ENCODE measurements around the gene RTL3. TPM values are rescaled to one million over a fixed set of nuclear protein-coding genes. Genes with fewer than 3 reads are reported as not detected.

The RTL3 gene, protein sequence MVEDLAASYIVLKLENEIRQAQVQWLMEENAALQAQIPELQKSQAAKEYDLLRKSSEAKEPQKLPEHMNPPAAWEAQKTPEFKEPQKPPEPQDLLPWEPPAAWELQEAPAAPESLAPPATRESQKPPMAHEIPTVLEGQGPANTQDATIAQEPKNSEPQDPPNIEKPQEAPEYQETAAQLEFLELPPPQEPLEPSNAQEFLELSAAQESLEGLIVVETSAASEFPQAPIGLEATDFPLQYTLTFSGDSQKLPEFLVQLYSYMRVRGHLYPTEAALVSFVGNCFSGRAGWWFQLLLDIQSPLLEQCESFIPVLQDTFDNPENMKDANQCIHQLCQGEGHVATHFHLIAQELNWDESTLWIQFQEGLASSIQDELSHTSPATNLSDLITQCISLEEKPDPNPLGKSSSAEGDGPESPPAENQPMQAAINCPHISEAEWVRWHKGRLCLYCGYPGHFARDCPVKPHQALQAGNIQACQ
- not detected for polyA plus RNA-seq (2013, experiment 1 of 4)
- polyA plus RNA-seq (2013, experiment 2 of 4), result not detected
- polyA plus RNA-seq (2013, experiment 3 of 4), result not detected
- not detected for polyA plus RNA-seq (2013, experiment 4 of 4)

DNA sequence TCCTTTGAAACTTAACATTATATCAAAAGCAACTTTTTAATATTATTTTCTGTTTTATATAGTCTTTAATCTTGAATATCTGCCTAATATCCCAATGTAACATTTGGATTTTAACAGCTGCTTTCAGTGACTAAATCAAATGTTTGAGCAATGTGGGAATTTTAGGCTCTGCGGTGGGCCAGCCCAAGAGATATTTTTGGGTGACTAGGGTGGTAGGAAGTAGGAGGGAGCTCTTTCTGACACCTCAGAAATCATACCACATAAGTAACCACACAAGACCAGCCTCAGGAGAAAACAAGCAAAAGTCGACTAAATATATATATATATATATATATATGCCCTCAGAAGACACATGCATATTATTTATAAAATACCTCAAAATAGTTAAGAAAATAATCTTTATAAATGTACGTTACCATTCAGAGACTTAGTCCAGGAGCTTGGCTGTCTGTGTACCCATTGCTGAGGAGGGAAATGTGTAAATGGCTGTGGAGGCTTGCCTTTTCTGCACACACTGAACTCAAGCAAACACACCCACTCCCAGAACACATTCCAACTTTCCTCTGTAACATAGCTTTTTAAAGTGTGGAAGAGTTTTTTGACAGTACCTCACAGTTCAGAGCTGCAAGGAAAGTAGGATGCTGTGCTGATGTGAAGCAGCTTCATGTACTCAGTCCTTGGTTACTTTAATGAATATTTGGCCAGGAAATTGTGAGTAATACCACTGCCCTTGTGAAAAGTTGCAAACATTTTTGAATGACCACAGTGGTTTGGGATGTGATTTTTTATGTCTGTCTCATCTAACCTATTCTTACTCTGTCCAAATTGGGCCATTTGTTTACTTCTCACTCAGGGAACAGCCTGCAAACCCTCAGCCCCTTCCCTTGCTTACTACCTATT lies at the start of gene RTL3:
Gene RTL3, minus strand, starts transcription at position 484 of the 900 bp plus-strand sequence. CDS start 908 bp downstream, outside the sequence.
- no peak within 1 kb of the TSS for H3K4me3 ChIP-seq (ENCODE audit: insufficient read depth, low read depth, low read length)
- H3K27ac ChIP-seq (ENCODE audit: insufficient read depth, low read depth, low read length, poor library complexity, severe bottlenecking), result no peak within 1 kb of the TSS
- H3K4me1 ChIP-seq (ENCODE audit: control insufficient read depth, insufficient read depth, low read length), result no peaks in the 10 kb centered on the region
- no peaks in the 10 kb centered on the region for H3K9me3 ChIP-seq (ENCODE audit: control insufficient read depth, low read length)
- WGBS, 2 experiments, result no CpG with 5 or more reads among the region's 3 CpGs
- H3K36me3 ChIP-seq (ENCODE audit: control insufficient read depth, insufficient read depth, low read length), result no peaks in the 10 kb centered on the region
- H3K27me3 ChIP-seq (ENCODE audit: control insufficient read depth, insufficient read depth, low read length, poor library complexity, severe bottlenecking), result no peaks in the 10 kb centered on the region

DNA sequence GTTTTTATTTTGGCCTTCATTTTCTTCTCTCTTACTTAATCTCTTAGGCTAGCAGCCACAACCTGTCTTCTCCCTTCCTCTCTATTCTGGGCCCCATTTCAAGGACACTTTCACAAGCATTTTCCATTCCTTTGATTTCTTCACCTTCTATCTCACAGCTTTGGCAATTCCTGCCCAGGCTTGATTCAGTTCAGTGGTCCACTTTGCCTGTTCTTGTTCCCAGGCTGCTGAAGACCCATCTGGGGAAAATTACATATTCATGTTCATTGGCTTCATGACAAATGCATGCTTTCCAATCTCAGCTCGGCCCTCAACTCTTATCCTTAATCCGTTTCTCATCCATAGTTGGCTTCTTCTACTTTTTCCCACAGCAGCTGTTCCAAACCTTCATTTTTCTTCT lies 49.7 kb upstream of the RTL3 start:
- 92 to 93% methylated on average over 2 of the region's 2 CpGs for WGBS, 2 experiments
- Histone ChIP-seq H3K4me3 (ENCODE audit: insufficient read depth, low read depth, low read length) (no peak overlapping the region), H3K36me3 (ENCODE audit: control insufficient read depth, insufficient read depth, low read length) (no peaks in the 10 kb centered on the region), H3K27me3 (ENCODE audit: control insufficient read depth, insufficient read depth, low read length, poor library complexity, severe bottlenecking) (no peaks in the 10 kb centered on the region), H3K27ac (ENCODE audit: insufficient read depth, low read depth, low read length, poor library complexity, severe bottlenecking) (no peak overlapping the region), H3K9me3 (ENCODE audit: control insufficient read depth, low read length) (no peaks in the 10 kb centered on the region), H3K4me1 (ENCODE audit: control insufficient read depth, insufficient read depth, low read length) (no peaks in the 10 kb centered on the region)

DNA sequence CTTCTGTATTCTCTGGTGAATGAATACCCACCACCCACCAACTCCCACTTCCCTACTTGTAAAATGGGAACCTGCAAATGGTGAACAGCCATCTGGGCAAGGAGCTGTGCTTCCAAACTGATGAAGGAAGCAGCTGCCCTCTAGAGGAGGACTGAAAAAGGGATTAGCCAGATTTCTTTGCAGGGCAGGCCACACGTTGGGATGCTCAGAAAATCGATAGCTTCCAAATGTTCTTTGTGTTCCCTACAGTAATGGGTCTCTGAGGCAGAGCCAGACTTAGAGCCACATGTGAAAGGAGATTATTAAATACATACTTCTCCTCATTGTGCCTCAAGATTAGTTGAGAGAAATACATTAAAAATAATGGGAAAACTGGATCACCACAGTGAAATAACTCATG lies 49.1 kb upstream of the RTL3 start:
- Histone ChIP-seq H3K27me3 (ENCODE audit: control insufficient read depth, insufficient read depth, low read length, poor library complexity, severe bottlenecking) (no peaks in the 10 kb centered on the region), H3K4me1 (ENCODE audit: control insufficient read depth, insufficient read depth, low read length) (no peaks in the 10 kb centered on the region), H3K27ac (ENCODE audit: insufficient read depth, low read depth, low read length, poor library complexity, severe bottlenecking) (no peak overlapping the region), H3K9me3 (ENCODE audit: control insufficient read depth, low read length) (no peaks in the 10 kb centered on the region), H3K4me3 (ENCODE audit: insufficient read depth, low read depth, low read length) (no peak overlapping the region), H3K36me3 (ENCODE audit: control insufficient read depth, insufficient read depth, low read length) (no peaks in the 10 kb centered on the region)
- 38% methylated on average over 2 of the region's 2 CpGs for WGBS, 2 experiments

DNA sequence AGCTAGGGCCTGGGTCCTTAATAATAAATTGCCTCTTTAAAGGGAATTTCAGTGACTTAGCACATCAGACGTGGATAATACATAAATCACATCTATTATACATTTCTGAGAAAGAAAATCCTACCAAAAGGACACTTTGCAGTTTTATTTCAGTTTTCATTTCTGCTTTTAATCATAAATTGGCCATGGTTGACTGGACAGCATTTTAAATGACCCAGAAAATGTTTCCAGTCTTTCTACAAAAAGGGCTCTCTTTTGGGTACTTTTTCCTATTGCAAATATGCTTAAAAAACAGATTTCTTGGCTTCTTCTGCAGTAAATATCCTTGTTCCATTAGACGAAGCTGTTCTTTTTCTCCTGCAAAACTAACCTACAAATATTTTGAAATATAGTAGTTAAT lies 46.9 kb upstream of the RTL3 start:
- Histone ChIP-seq H3K4me3 (ENCODE audit: insufficient read depth, low read depth, low read length) (no peak overlapping the region), H3K9me3 (ENCODE audit: control insufficient read depth, low read length) (no peaks in the 10 kb centered on the region), H3K4me1 (ENCODE audit: control insufficient read depth, insufficient read depth, low read length) (no peaks in the 10 kb centered on the region), H3K36me3 (ENCODE audit: control insufficient read depth, insufficient read depth, low read length) (no peaks in the 10 kb centered on the region), H3K27ac (ENCODE audit: insufficient read depth, low read depth, low read length, poor library complexity, severe bottlenecking) (no peak overlapping the region), H3K27me3 (ENCODE audit: control insufficient read depth, insufficient read depth, low read length, poor library complexity, severe bottlenecking) (no peaks in the 10 kb centered on the region)
- 72% methylated on average over 1 of the region's 2 CpGs; no CpG with 5 or more reads in 1 of the 2 experiments for WGBS, 2 experiments

DNA sequence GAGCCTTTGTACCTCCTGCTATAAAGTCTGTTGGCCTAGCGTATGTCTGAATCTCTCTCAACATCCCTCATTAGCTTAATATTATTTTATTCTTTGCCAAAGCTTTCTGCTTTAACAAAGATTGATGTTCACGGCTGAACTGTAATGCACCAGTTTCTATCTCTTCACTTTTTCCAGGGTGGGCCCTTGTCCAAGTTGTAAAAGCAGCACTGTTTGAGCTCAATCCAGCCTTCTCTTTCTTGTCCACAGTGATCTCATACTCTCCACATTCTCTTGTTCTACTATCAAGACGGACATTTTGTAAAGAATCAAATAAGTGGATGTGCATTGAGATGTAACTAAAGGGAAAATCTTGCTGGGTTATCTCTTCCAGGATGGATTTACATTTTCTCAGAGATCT lies 34.4 kb upstream of the RTL3 start:
- Histone ChIP-seq H3K9me3 (ENCODE audit: control insufficient read depth, low read length) (no peaks in the 10 kb centered on the region), H3K4me3 (ENCODE audit: insufficient read depth, low read depth, low read length) (no peak overlapping the region), H3K27me3 (ENCODE audit: control insufficient read depth, insufficient read depth, low read length, poor library complexity, severe bottlenecking) (no peaks in the 10 kb centered on the region), H3K4me1 (ENCODE audit: control insufficient read depth, insufficient read depth, low read length) (no peaks in the 10 kb centered on the region), H3K27ac (ENCODE audit: insufficient read depth, low read depth, low read length, poor library complexity, severe bottlenecking) (no peak overlapping the region), H3K36me3 (ENCODE audit: control insufficient read depth, insufficient read depth, low read length) (no peaks in the 10 kb centered on the region)
- WGBS, 2 experiments, result 92 to 96% methylated on average over 2 to 3 of the region's 3 CpGs

DNA sequence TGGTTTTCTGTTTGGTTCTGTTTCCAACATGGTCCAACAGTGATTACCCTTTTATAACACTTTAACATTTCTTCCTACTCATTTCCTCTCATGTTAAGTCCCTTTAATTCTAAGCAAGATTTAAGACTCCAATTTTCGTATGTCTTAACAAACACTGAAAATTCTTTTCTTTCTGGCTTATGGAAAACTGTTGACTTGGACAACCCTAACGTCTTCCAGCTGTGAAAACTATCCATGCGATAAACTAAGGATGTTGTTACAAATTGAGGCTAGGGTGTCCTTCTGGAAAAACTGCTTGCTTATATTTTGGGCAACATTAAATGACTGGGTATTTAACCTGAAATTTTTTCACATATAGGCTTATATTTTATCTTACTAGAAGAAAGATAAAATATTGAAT lies 33.9 kb upstream of the RTL3 start:
- WGBS, 2 experiments, result 90 to 95% methylated on average over 3 of the region's 3 CpGs
- Histone ChIP-seq H3K27me3 (ENCODE audit: control insufficient read depth, insufficient read depth, low read length, poor library complexity, severe bottlenecking) (no peaks in the 10 kb centered on the region), H3K4me3 (ENCODE audit: insufficient read depth, low read depth, low read length) (no peak overlapping the region), H3K9me3 (ENCODE audit: control insufficient read depth, low read length) (no peaks in the 10 kb centered on the region), H3K4me1 (ENCODE audit: control insufficient read depth, insufficient read depth, low read length) (no peaks in the 10 kb centered on the region), H3K27ac (ENCODE audit: insufficient read depth, low read depth, low read length, poor library complexity, severe bottlenecking) (no peak overlapping the region), H3K36me3 (ENCODE audit: control insufficient read depth, insufficient read depth, low read length) (no peaks in the 10 kb centered on the region)

DNA sequence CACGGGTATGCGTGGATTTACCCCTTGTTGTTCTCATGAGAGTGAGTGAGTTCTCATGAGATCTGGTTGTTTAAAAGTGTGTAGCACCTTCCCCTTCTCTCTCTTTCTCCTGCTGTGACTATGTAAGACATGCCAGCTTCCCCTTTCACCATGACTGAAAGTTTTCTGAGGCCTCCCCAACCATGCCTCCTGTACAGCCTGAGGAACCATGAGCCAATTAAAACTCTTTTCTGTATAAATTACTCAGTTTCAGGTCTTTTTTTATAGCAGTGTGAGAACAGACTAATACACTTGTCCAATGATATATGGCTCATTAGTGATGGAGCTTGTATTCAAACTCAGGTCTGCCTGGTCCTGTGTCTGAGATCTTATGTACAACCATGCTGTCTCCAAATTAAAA lies 28.5 kb upstream of the RTL3 start:
- H3K27me3 ChIP-seq (ENCODE audit: control insufficient read depth, insufficient read depth, low read length, poor library complexity, severe bottlenecking), result no peaks in the 10 kb centered on the region
- H3K9me3 ChIP-seq (ENCODE audit: control insufficient read depth, low read length), result no peaks in the 10 kb centered on the region
- no peak overlapping the region for H3K27ac ChIP-seq (ENCODE audit: insufficient read depth, low read depth, low read length, poor library complexity, severe bottlenecking)
- H3K4me3 ChIP-seq (ENCODE audit: insufficient read depth, low read depth, low read length), result no peak overlapping the region
- WGBS, 2 experiments, result 75 to 80% methylated on average over 1 to 2 of the region's 2 CpGs
- H3K36me3 ChIP-seq (ENCODE audit: control insufficient read depth, insufficient read depth, low read length), result no peaks in the 10 kb centered on the region
- H3K4me1 ChIP-seq (ENCODE audit: control insufficient read depth, insufficient read depth, low read length), result no peaks in the 10 kb centered on the region

DNA sequence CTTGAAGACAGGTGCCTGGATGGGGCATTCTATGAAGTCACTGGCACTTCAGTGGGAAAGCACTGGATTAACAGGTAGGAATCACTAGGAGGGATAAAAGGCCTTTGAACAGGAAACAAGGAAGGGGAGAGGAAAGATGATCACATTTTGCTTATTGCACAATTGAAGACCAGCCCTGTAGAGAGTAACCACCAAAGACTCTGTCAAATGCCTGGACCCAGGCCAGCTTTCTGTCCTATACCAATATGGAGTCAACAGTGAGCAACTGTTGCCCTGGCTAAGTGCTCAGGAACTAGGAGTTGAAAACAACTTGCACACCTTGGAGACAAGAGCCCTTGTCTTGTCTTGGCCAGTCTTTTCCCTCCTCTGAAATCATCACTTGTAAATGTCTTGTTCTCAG lies 14.1 kb upstream of the RTL3 start:
- Histone ChIP-seq H3K36me3 (ENCODE audit: control insufficient read depth, insufficient read depth, low read length) (no peaks in the 10 kb centered on the region), H3K9me3 (ENCODE audit: control insufficient read depth, low read length) (no peaks in the 10 kb centered on the region), H3K4me3 (ENCODE audit: insufficient read depth, low read depth, low read length) (no peak overlapping the region), H3K27me3 (ENCODE audit: control insufficient read depth, insufficient read depth, low read length, poor library complexity, severe bottlenecking) (no peaks in the 10 kb centered on the region), H3K27ac (ENCODE audit: insufficient read depth, low read depth, low read length, poor library complexity, severe bottlenecking) (no peak overlapping the region), H3K4me1 (ENCODE audit: control insufficient read depth, insufficient read depth, low read length) (no peaks in the 10 kb centered on the region)

DNA sequence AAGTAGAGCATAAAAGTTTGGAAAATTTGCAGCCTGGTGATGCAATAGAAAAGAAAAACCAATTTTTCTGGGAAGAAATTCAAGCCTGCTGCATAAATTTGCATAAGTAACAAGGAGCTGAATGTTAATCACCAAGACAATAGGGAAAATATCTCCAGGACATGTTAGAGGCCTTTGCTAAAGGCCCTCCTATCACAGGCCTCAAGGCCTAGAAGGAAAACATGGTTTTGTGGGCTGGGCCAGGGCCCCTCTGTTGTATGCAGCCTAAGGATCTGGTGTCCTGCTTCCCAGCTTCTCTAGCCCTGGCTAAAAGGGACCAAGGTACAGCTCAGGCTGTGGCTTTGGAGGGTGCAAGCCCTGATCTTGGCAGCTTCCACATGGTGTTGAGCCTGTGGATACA lies 6.2 kb upstream of the RTL3 start:
- no peaks in the 10 kb centered on the region for H3K27me3 ChIP-seq (ENCODE audit: control insufficient read depth, insufficient read depth, low read length, poor library complexity, severe bottlenecking)
- H3K4me3 ChIP-seq (ENCODE audit: insufficient read depth, low read depth, low read length), result no peak overlapping the region
- no peak overlapping the region for H3K27ac ChIP-seq (ENCODE audit: insufficient read depth, low read depth, low read length, poor library complexity, severe bottlenecking)
- no peaks in the 10 kb centered on the region for H3K4me1 ChIP-seq (ENCODE audit: control insufficient read depth, insufficient read depth, low read length)
- H3K9me3 ChIP-seq (ENCODE audit: control insufficient read depth, low read length), result no peaks in the 10 kb centered on the region
- no peaks in the 10 kb centered on the region for H3K36me3 ChIP-seq (ENCODE audit: control insufficient read depth, insufficient read depth, low read length)

DNA sequence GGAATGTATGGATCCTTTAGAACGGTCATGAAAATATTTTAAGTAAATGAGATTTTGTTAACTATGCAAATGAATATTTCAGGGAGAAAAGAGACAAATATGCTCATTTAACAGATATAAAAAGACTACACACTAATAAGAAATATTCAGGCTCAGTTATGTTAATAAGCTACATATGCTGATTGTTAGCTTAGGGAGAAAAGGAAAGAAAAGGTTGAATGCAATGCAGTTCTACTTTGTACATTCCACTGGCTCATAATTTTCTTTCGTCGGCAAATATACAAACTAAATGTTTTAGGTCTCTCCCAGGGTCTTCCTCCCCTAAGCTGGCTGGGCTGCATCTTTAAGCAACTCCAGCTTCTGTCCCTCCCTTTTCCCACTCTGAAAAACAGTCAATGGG lies 2.7 kb upstream of the RTL3 start:
- no peaks in the 10 kb centered on the region for H3K27me3 ChIP-seq (ENCODE audit: control insufficient read depth, insufficient read depth, low read length, poor library complexity, severe bottlenecking)
- H3K4me1 ChIP-seq (ENCODE audit: control insufficient read depth, insufficient read depth, low read length), result no peaks in the 10 kb centered on the region
- no peak overlapping the region for H3K4me3 ChIP-seq (ENCODE audit: insufficient read depth, low read depth, low read length)
- no peaks in the 10 kb centered on the region for H3K36me3 ChIP-seq (ENCODE audit: control insufficient read depth, insufficient read depth, low read length)
- WGBS, 2 experiments, result 97 to 100% methylated on average over 2 of the region's 3 CpGs
- H3K27ac ChIP-seq (ENCODE audit: insufficient read depth, low read depth, low read length, poor library complexity, severe bottlenecking), result no peak overlapping the region
- no peaks in the 10 kb centered on the region for H3K9me3 ChIP-seq (ENCODE audit: control insufficient read depth, low read length)
